Effector memory CD4-positive, alpha-beta T cell (primary cell): Measurements from ENCODE around the gene IFNL3.

Experiments used
- DNase-seq, 3 donors: peaks; one replicate each; pipeline ENCODE4 v3.0.0-alpha.2; 2020
- H3K27ac ChIP-seq: 2 replicates; pipeline ENCODE4 v1.7.0; 2013; ENCODE audit warnings: mild to moderate bottlenecking, low read length, moderate library complexity; ENCODE audit not compliant: insufficient read depth, poor library complexity, severe bottlenecking
- H3K27me3 ChIP-seq: replicated peaks from 2 replicates; pipeline ENCODE4 v1.7.0; 2013; ENCODE audit warnings: mild to moderate bottlenecking, low read length; ENCODE audit not compliant: insufficient read depth, control insufficient read depth, poor library complexity, severe bottlenecking
- H3K36me3 ChIP-seq: 2 replicates; pipeline ENCODE4 v1.7.0; 2013; ENCODE audit warnings: mild to moderate bottlenecking, low read length, moderate library complexity; ENCODE audit not compliant: control insufficient read depth, insufficient read depth
- H3K4me1 ChIP-seq: 2 replicates; pipeline ENCODE4 v1.7.0; 2013; ENCODE audit warnings: low read length, mild to moderate bottlenecking; ENCODE audit not compliant: control insufficient read depth, insufficient read depth, poor library complexity, severe bottlenecking
- H3K4me3 ChIP-seq: 2 replicates; pipeline ENCODE4 v1.7.0; 2013; ENCODE audit warnings: low read length, low read depth, mild to moderate bottlenecking; ENCODE audit not compliant: insufficient read depth, poor library complexity, severe bottlenecking
- H3K9me3 ChIP-seq: 2 replicates; pipeline ENCODE4 v1.7.0; 2013; ENCODE audit warnings: mild to moderate bottlenecking, low read length, moderate library complexity; ENCODE audit not compliant: control insufficient read depth

The IFNL3 gene

GRCh38 chr19:39203372-39204341, 41.1 kb downstream of the IFNL3 start, which contains the start of gene SYCN:
TSS of gene SYCN (minus strand) at chr19:39204263. CDS start at chr19:39204254, 9 bp downstream.
- H3K4me1 ChIP-seq = no peaks in the 10 kb centered on the region
- no peak within 1 kb of the TSS for H3K4me3 ChIP-seq
- DNase-seq = no peak
- peaks cover 20% of the 10 kb centered on the region for H3K27me3 ChIP-seq
- H3K36me3 ChIP-seq = no peaks in the 10 kb centered on the region
- no peaks in the 10 kb centered on the region for H3K9me3 ChIP-seq
- no peak within 1 kb of the TSS for H3K27ac ChIP-seq

- H3K27me3 ChIP-seq = peaks cover 20% of the 10 kb centered on the region
- no peak overlapping the region for H3K27ac ChIP-seq
- H3K9me3 ChIP-seq = no peaks in the 10 kb centered on the region
- no peaks in the 10 kb centered on the region for H3K4me1 ChIP-seq
- H3K4me3 ChIP-seq = no peak overlapping the region
- no peak for DNase-seq
- no peaks in the 10 kb centered on the region for H3K36me3 ChIP-seq
Observed at GRCh38 chr19:39202998-39203355, 41.8 kb downstream of the IFNL3 start.

GRCh38 chr19:39200803-39201115, 44.0 kb downstream of the IFNL3 start:
- H3K27me3 ChIP-seq = peaks cover 27% of the 10 kb centered on the region

GRCh38 chr19:39200066-39200802, 44.6 kb downstream of the IFNL3 start:
- peaks cover 28% of the 10 kb centered on the region for H3K27me3 ChIP-seq
- DNase-seq = no peak
- H3K27ac ChIP-seq = no peak overlapping the region

More at GRCh38 chr19:39200803-39201115, 44.0 kb downstream of the IFNL3 start:
- no peaks in the 10 kb centered on the region for H3K36me3 ChIP-seq
- DNase-seq = no peak
- H3K4me1 ChIP-seq = peaks cover 16% of the 10 kb centered on the region
- no peak overlapping the region for H3K27ac ChIP-seq
- no peaks in the 10 kb centered on the region for H3K9me3 ChIP-seq
- no peak overlapping the region for H3K4me3 ChIP-seq

GRCh38 chr19:39199025-39199424, 45.8 kb downstream of the IFNL3 start:
- Histone ChIP-seq H3K27me3 (peaks cover 28% of the 10 kb centered on the region), H3K27ac (no peak overlapping the region), H3K9me3 (no peaks in the 10 kb centered on the region), H3K4me1 (peaks cover 23% of the 10 kb centered on the region), H3K36me3 (no peaks in the 10 kb centered on the region), H3K4me3 (no peak overlapping the region)
- no peak for DNase-seq

More at GRCh38 chr19:39200066-39200802, 44.6 kb downstream of the IFNL3 start:
- no peaks in the 10 kb centered on the region for H3K9me3 ChIP-seq
- peaks cover 21% of the 10 kb centered on the region for H3K4me1 ChIP-seq
- H3K4me3 ChIP-seq = no peak overlapping the region
- no peaks in the 10 kb centered on the region for H3K36me3 ChIP-seq

GRCh38 chr19:39197808-39198207, 47.0 kb downstream of the IFNL3 start:
- peaks cover 21% of the 10 kb centered on the region for H3K27me3 ChIP-seq

GRCh38 chr19:39196860-39197562, 47.8 kb downstream of the IFNL3 start, which contains the start of gene NCCRP1:
TSS of gene NCCRP1 (plus strand) at chr19:39196964. CDS start at chr19:39196983, 19 bp downstream.
- H3K27ac ChIP-seq = no peak within 1 kb of the TSS
- no peak for DNase-seq
- peaks cover 23% of the 10 kb centered on the region for H3K4me1 ChIP-seq
- peaks cover 16% of the 10 kb centered on the region for H3K27me3 ChIP-seq
- H3K36me3 ChIP-seq = no peaks in the 10 kb centered on the region
- H3K4me3 ChIP-seq = peak within 1 kb of the TSS; percentile 25
- no peaks in the 10 kb centered on the region for H3K9me3 ChIP-seq

More at GRCh38 chr19:39197808-39198207, 47.0 kb downstream of the IFNL3 start:
- H3K27ac ChIP-seq = no peak overlapping the region
- H3K4me1 ChIP-seq = peaks cover 23% of the 10 kb centered on the region
- H3K4me3 ChIP-seq = no peak overlapping the region
- DNase-seq = no peak
- no peaks in the 10 kb centered on the region for H3K9me3 ChIP-seq
- H3K36me3 ChIP-seq = no peaks in the 10 kb centered on the region

- no peak for DNase-seq
- Histone ChIP-seq H3K36me3 (no peaks in the 10 kb centered on the region), H3K4me1 (peaks cover 23% of the 10 kb centered on the region), H3K27me3 (peaks cover 10% of the 10 kb centered on the region), H3K4me3 (no peak overlapping the region), H3K27ac (no peak overlapping the region), H3K9me3 (no peaks in the 10 kb centered on the region)
Observed at GRCh38 chr19:39196320-39196719, 48.5 kb downstream of the IFNL3 start.

GRCh38 chr19:39195755-39196154, 49.1 kb downstream of the IFNL3 start:
- DNase-seq = no peak
- Histone ChIP-seq H3K27ac (no peak overlapping the region), H3K4me1 (peaks cover 23% of the 10 kb centered on the region), H3K9me3 (no peaks in the 10 kb centered on the region), H3K27me3 (peaks cover 10% of the 10 kb centered on the region), H3K4me3 (no peak overlapping the region), H3K36me3 (no peaks in the 10 kb centered on the region)
